ENCODE measurements around the gene GPR35.

GPR35 gene

DNA sequence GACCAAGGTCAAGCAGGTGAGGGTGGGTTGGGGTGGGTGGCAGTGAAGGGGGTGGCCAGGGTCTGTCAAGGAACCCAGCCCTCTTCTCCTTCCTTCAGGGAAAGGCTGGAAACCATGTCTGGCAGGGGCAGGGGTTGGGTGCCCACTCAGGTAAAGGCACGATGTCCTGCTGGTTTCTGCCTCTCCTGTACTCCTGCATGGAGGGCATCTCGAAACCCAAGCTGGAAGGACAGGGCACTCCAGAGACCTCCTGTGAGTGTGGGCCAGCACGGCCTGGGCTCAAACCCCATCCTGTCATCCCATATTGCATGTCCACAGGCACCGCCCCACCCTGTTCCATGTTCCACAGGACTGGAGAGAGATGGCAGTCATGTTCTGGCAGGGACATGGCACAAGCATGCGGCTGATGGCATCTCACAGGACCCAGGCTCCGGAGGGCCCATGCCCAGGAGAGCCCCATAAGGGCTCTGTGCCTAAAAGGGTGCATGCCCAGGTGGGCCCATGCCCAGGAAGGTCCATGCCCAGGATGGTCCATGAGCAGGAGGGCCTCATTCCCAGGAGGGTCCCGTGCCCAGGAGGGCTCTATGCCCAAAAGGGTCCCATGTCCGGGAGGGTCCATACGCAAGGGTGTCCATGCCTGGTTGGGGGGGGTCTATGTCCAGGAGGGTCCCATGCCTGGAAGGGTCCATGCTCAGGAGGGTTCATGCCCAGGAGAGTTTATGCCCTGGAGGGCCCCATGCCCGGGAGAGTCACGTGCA, 6.4 kb downstream of the GPR35 start:
- no peak for DNase-seq (ENCODE audit: low read depth, low spot score)
- no peaks in the 10 kb centered on the region for H3K4me1 ChIP-seq (ENCODE audit: control insufficient read depth, insufficient read depth, low read length)
- H3K27me3 ChIP-seq (ENCODE audit: control insufficient read depth, insufficient read depth, low read length): no peaks in the 10 kb centered on the region
- H3K9me3 ChIP-seq (ENCODE audit: control insufficient read depth, insufficient read depth, low read length): peaks cover 7% of the 10 kb centered on the region; the same call in 1 of the 2 replicates
- WGBS (ENCODE audit: insufficient coverage, insufficient read length): no CpG with 5 or more reads among the region's 11 CpGs
- no peaks in the 10 kb centered on the region; the same call in 1 of the 2 replicates for H3K36me3 ChIP-seq (ENCODE audit: control insufficient read depth, insufficient read depth, low read length)
- no peak overlapping the region for H3K4me3 ChIP-seq (ENCODE audit: low read length)
- H3K27ac ChIP-seq (ENCODE audit: low read length): no peak overlapping the region

DNA sequence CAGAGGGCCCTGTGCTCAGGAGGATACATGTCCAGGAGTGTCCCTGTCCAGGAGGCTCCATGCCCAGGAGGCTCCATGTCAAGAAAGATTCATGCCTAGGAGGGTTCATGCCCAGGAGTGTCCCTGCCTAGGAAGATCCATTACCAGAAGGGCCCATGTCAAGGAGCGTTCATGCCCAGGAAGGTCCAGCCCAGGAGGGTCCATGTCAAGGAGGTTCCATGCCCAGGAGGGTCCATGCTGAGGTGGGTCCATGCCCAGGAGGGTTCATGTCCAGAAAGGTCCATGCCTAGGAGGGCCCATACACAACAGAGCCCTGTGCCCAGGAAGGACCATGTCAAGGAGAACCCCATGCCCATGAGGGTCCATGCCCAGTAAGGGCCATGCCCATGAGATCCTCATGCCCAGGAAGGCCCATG, 7.0 kb downstream of the GPR35 start:
- no peak for DNase-seq (ENCODE audit: low read depth, low spot score)
- Histone ChIP-seq H3K27me3 (ENCODE audit: control insufficient read depth, insufficient read depth, low read length) (no peaks in the 10 kb centered on the region), H3K4me3 (ENCODE audit: low read length) (no peak overlapping the region), H3K27ac (ENCODE audit: low read length) (no peak overlapping the region), H3K36me3 (ENCODE audit: control insufficient read depth, insufficient read depth, low read length) (no peaks in the 10 kb centered on the region; the same call in 1 of the 2 replicates), H3K4me1 (ENCODE audit: control insufficient read depth, insufficient read depth, low read length) (no peaks in the 10 kb centered on the region), H3K9me3 (ENCODE audit: control insufficient read depth, insufficient read depth, low read length) (peaks cover 7% of the 10 kb centered on the region; the same call in 1 of the 2 replicates)
- WGBS (ENCODE audit: insufficient coverage, insufficient read length): no CpG with 5 or more reads among the region's 1 CpG

DNA sequence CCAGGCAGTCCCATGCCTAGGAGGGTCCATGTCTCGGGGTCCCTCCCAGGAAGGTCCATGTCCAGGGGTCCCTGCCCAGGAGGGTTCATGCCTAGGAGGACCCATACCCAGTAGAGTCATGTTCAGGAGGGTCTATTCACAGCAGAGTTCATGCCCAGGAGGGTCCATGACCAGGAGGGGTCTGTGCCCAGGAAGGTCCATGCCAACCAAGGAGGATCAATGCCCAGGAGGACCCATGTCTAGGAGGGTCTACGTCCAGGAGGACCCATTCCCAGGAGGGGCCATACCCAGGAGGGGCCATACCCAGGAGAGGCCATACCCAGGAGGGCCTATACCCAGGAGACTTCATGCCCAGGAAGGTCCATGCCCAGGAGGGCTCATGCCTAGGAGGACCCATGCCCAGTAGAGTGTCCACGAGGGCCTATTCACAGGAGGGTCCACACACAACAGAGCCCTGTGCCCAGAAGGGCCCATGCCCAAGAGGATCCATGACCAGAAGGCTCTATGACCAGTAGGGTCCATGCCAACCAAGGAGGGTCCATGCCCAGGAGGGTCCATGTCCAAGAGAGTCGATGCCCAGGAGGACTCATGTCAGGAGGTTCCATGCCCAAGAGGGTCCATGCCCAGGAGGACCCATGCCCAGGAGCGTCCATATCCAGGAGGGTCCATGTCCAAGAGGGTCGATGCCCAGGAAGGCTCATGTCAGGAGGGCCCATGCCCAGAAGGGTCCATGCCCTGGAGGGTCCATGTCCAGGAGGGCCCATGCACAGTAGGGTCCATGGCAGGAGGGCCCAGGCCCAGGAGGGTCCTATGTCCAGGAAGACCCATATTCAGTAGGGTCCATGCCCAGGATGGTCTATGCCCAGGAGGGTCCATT, 10.1 kb downstream of the GPR35 start:
- no peaks in the 10 kb centered on the region for H3K4me1 ChIP-seq (ENCODE audit: control insufficient read depth, insufficient read depth, low read length)
- H3K27ac ChIP-seq (ENCODE audit: low read length): no peak overlapping the region
- H3K9me3 ChIP-seq (ENCODE audit: control insufficient read depth, insufficient read depth, low read length): peaks cover 7% of the 10 kb centered on the region; the same call in 1 of the 2 replicates
- H3K36me3 ChIP-seq (ENCODE audit: control insufficient read depth, insufficient read depth, low read length): no peaks in the 10 kb centered on the region
- H3K27me3 ChIP-seq (ENCODE audit: control insufficient read depth, insufficient read depth, low read length): no peaks in the 10 kb centered on the region
- H3K4me3 ChIP-seq (ENCODE audit: low read length): no peak overlapping the region
- DNase-seq (ENCODE audit: low read depth, low spot score): no peak
- no CpG with 5 or more reads among the region's 6 CpGs for WGBS (ENCODE audit: insufficient coverage, insufficient read length)

DNA sequence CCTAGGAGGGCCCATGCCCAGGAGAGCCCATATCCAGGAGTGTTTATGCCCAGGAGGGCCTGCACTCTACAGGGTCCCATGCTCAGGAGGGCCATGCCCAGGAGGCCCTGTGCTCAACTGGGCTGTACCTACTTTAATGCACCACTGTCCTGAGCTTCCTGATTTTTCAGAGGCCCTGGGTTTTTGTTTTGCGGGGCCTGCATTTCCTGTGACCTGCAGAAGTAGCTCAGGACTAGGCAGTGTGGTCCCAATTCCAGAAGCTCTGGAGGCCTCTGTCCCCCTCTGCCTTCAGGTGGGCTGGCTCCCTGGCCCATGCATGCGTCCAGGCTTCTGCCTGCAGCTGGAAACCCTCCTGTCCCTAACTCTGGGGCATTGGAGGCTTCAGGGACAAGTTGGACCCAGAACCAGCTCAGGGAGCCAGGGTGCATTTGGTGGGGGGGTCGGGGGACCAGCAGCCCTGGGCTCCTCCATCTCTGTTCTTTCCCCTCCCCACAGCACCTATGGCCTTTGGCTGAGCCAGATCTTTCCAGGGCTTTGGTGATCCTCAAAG, 10.8 kb downstream of the GPR35 start:
- no peaks in the 10 kb centered on the region for H3K27me3 ChIP-seq (ENCODE audit: control insufficient read depth, insufficient read depth, low read length)
- H3K4me3 ChIP-seq (ENCODE audit: low read length): no peak overlapping the region
- no peaks in the 10 kb centered on the region for H3K4me1 ChIP-seq (ENCODE audit: control insufficient read depth, insufficient read depth, low read length)
- no peak for DNase-seq (ENCODE audit: low read depth, low spot score)
- no CpG with 5 or more reads among the region's 3 CpGs for WGBS (ENCODE audit: insufficient coverage, insufficient read length)
- H3K27ac ChIP-seq (ENCODE audit: low read length): no peak overlapping the region
- peaks cover 7% of the 10 kb centered on the region; the same call in 1 of the 2 replicates for H3K9me3 ChIP-seq (ENCODE audit: control insufficient read depth, insufficient read depth, low read length)
- H3K36me3 ChIP-seq (ENCODE audit: control insufficient read depth, insufficient read depth, low read length): no peaks in the 10 kb centered on the region

DNA sequence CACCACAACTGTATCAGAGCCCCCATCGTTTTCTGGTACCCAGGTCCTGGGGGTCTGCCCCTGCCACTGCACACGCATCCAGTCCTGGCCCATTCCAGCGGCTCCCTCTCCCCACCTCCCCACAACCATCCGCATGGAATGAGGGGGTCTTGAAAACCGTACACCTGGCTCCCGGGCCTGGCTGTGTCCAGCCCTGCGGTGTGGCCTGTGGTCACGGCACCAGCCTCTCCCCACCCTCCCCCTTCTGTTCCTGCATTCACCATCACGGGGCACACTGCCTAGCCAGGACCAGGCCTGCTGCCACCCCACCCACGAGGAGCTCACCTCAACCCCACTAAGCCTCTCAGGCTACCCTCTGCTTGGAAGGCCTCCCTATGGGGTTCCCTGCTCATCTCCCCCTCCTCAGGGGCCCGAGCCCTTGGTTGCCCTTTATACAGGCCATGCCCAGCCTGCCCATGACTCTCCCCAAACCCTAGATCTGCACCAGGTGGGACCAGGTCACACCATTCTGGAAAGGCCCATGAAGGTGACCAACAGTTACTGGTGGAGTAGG, 11.4 kb downstream of the GPR35 start:
- Histone ChIP-seq H3K27ac (ENCODE audit: low read length) (no peak overlapping the region), H3K9me3 (ENCODE audit: control insufficient read depth, insufficient read depth, low read length) (peaks cover 7% of the 10 kb centered on the region; the same call in 1 of the 2 replicates), H3K4me1 (ENCODE audit: control insufficient read depth, insufficient read depth, low read length) (no peaks in the 10 kb centered on the region), H3K36me3 (ENCODE audit: control insufficient read depth, insufficient read depth, low read length) (no peaks in the 10 kb centered on the region), H3K27me3 (ENCODE audit: control insufficient read depth, insufficient read depth, low read length) (no peaks in the 10 kb centered on the region), H3K4me3 (ENCODE audit: low read length) (no peak overlapping the region)
- DNase-seq (ENCODE audit: low read depth, low spot score): no peak
- no CpG with 5 or more reads among the region's 11 CpGs for WGBS (ENCODE audit: insufficient coverage, insufficient read length)

DNA sequence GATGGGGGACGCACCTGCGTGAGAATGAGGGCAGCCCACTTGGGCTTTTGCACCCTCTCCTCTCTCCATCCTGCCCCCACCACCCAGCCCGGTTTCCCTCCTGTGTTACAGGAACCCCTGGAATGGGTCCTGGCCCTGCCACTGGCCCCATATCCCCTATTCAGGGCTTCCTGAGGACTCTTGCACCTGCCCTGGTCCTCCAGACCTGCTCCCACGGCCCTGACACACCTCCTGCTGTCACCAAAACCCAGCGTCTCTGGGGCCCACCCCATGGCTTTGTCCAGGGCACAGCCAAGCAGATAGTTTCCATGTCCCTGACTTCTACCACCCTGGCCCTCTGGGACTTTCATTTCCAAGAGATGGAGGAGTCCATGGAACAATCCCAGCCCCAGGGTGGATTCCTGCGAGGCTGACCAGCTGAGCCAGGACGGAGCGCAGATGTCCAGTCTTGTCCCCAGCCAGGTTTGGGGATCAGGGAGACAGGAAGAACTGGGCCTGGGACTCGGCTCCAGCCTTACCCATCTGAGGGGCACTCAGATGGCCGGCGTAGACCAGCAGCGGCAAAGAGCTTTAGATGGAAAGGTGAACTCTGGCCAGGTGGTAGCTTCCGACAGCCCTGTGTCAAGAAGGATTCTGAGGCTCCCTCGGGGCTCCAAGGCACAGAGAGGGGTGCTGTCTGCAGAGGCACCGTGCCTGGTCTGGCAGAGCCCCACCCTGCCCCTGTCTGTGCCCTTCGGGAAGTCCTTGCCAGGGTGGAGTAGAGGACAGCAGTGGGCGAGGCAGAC, 12.0 kb downstream of the GPR35 start:
- no CpG with 5 or more reads among the region's 17 CpGs for WGBS (ENCODE audit: insufficient coverage, insufficient read length)
- H3K27me3 ChIP-seq (ENCODE audit: control insufficient read depth, insufficient read depth, low read length): no peaks in the 10 kb centered on the region
- no peak for DNase-seq (ENCODE audit: low read depth, low spot score)
- H3K9me3 ChIP-seq (ENCODE audit: control insufficient read depth, insufficient read depth, low read length): peaks cover 7% of the 10 kb centered on the region; the same call in 1 of the 2 replicates
- no peak overlapping the region for H3K4me3 ChIP-seq (ENCODE audit: low read length)
- no peaks in the 10 kb centered on the region for H3K4me1 ChIP-seq (ENCODE audit: control insufficient read depth, insufficient read depth, low read length)
- no peaks in the 10 kb centered on the region for H3K36me3 ChIP-seq (ENCODE audit: control insufficient read depth, insufficient read depth, low read length)
- H3K27ac ChIP-seq (ENCODE audit: low read length): no peak overlapping the region

DNA sequence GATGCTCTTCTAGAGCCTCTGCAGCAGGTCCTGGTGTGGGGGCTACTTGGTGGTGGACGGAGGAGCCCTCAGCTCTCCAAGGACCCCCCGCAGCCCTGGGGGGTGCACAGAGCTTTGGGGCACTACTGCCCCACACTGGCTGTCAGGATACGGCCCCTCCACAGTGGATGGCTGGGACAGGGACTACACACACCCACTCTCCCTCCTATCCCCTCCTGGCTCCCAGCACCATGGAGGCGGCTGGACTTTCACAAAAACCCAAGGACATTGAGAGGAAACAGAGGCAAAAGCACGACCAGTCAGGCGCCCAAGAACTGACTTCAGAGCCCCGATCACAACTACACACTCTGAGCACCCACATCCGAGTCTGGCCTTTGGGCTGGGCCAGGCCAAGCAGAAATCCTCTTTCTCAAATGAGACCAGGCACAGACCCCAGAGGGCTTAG, 12.6 kb downstream of the GPR35 start:
- no CpG with 5 or more reads among the region's 8 CpGs for WGBS (ENCODE audit: insufficient coverage, insufficient read length)
- DNase-seq (ENCODE audit: low read depth, low spot score): no peak
- Histone ChIP-seq H3K27ac (ENCODE audit: low read length) (no peak overlapping the region), H3K27me3 (ENCODE audit: control insufficient read depth, insufficient read depth, low read length) (no peaks in the 10 kb centered on the region), H3K36me3 (ENCODE audit: control insufficient read depth, insufficient read depth, low read length) (no peaks in the 10 kb centered on the region), H3K9me3 (ENCODE audit: control insufficient read depth, insufficient read depth, low read length) (0 out of 2 replicates have a peak, but pooled peaks cover 4% of the 10 kb centered on the region), H3K4me1 (ENCODE audit: control insufficient read depth, insufficient read depth, low read length) (no peaks in the 10 kb centered on the region), H3K4me3 (ENCODE audit: low read length) (no peak overlapping the region)

DNA sequence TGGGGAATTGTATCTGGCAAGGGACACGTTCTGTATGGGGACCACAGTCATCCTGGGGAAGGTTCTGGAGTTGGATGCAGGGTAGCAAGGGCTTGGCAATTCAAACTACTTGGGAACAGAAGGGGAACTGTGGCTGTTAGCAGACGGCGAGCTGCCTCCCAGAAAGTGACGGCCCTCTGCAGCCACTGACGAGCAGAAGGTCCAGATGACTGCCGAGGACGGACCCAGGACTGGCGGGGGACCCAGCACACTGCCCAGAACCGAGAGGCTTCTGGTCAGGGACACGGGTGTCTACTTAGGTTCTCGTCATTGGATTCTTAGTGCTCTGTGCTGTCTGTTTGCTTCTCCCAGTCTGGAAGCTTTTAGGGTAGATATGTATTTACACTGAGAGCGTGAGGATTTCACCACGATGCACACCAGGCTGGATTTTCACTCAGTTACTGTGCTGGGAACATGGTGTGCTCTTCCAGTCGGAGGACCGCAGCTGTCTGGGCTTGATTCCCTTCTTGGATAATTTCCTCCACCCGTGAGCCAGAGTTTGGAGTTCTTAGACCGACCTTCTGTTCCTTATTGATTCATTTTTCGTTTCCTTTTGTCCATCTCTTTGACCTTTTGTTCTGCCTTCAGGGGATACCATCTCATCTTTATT, 13.4 kb downstream of the GPR35 start:
- Histone ChIP-seq H3K4me3 (ENCODE audit: low read length) (no peak overlapping the region), H3K36me3 (ENCODE audit: control insufficient read depth, insufficient read depth, low read length) (no peaks in the 10 kb centered on the region), H3K9me3 (ENCODE audit: control insufficient read depth, insufficient read depth, low read length) (0 out of 2 replicates have a peak, but pooled peaks cover 4% of the 10 kb centered on the region), H3K4me1 (ENCODE audit: control insufficient read depth, insufficient read depth, low read length) (no peaks in the 10 kb centered on the region), H3K27ac (ENCODE audit: low read length) (no peak overlapping the region), H3K27me3 (ENCODE audit: control insufficient read depth, insufficient read depth, low read length) (no peaks in the 10 kb centered on the region)
- WGBS (ENCODE audit: insufficient coverage, insufficient read length): no CpG with 5 or more reads among the region's 18 CpGs
- no peak for DNase-seq (ENCODE audit: low read depth, low spot score)

DNA sequence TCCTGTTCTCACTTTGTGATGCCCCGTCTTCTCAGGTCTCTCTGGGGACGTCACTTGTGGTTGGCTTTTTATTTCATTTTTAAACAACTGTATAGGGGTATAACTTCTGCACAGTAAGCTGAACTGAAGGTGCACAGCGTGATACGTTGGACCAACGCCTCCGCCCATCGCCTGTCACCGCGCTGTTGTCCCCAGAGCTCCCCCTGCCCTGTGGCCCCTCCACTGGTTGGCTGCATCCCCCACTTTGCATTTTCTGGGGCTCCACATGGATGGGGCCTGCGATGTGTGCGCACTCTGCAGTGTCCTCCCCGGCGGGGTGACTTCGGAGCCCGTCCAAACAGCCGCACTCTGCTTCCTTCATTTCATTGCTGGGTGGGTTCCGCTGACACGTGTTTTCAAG, 14.3 kb downstream of the GPR35 start:
- no peaks in the 10 kb centered on the region for H3K27me3 ChIP-seq (ENCODE audit: control insufficient read depth, insufficient read depth, low read length)
- WGBS (ENCODE audit: insufficient coverage, insufficient read length): no CpG with 5 or more reads among the region's 18 CpGs
- no peaks in the 10 kb centered on the region for H3K4me1 ChIP-seq (ENCODE audit: control insufficient read depth, insufficient read depth, low read length)
- 0 out of 2 replicates have a peak, but pooled peaks cover 4% of the 10 kb centered on the region for H3K9me3 ChIP-seq (ENCODE audit: control insufficient read depth, insufficient read depth, low read length)
- H3K27ac ChIP-seq (ENCODE audit: low read length): no peak overlapping the region
- H3K36me3 ChIP-seq (ENCODE audit: control insufficient read depth, insufficient read depth, low read length): no peaks in the 10 kb centered on the region
- no peak overlapping the region for H3K4me3 ChIP-seq (ENCODE audit: low read length)
- no peak for DNase-seq (ENCODE audit: low read depth, low spot score)
